CD4-positive, alpha-beta T cell treated with Interleukin-21 for 1 hour (primary cell): ENCODE data around the gene FAM180B.
"Not testable (repeated sequence)": the region's sequence is repeated elsewhere in the genome, so short reads cannot be mapped to it uniquely, and the experiment has no call there.

Experiments
- DNase-seq: peaks from one replicate; pipeline ENCODE4 v3.0.0-alpha.2; 2020

Gene FAM180B, protein sequence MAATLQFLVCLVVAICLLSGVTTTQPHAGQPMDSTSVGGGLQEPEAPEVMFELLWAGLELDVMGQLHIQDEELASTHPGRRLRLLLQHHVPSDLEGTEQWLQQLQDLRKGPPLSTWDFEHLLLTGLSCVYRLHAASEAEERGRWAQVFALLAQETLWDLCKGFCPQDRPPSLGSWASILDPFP

DNA sequence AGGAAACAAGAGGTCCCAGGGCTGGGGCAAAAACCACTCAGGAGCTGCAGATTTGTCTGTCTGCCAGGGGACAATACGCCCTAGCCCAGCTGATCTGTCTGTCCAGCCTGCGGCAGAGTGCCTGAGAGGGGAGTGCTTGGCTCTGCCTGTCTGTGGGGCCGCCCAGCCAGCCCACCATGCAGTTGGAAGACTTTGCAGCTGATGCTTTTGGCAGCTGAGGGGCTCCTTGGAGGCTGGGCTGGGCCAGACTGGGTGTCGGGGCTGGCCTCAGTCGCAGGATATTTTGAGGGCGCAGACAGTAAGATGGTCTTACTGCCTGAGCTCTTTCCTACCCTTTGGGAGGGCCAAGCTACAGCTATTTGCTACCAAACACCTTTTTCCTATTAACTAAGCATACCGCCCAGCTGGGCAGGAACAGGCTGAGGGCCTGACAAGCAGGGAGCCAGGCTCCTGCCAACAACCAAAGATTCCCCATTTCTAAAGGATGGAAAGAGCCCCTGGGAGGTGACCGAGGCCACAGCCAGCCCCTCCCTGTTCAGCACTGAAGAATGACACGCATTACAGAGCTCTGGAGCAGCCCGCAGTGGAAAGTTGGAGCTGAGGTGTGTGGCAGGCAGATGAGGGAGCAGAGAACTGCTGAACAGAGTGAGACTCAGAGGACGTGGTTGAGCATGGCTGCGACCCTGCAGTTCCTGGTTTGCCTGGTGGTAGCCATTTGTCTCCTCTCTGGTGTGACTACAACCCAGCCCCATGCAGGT lies at the start of gene FAM180B:
FAM180B (plus strand) TSS at position 581 of the 758 bp plus-strand sequence; CDS start at position 672, 91 bp downstream.
- no peak for DNase-seq

DNA sequence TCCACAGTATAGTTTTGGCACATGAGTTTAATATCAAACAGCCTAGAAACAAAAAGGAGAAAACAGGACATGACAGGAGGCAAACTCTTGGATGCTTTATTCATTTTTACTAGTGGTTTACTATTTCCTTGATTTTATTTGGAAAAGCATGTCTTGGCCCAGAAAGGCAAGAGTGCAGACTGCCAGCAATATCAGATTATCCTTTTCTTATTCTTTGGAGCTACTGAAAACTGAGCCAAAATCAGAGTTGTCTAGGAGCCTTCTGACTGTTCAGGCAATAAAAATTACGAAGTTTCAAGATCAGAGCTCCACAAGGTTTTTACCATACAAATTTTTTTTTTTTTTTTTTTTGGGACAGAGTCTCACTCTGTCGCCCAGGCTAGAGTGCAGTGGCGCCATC lies 49.6 kb upstream of the FAM180B start:
- no peak for DNase-seq

DNA sequence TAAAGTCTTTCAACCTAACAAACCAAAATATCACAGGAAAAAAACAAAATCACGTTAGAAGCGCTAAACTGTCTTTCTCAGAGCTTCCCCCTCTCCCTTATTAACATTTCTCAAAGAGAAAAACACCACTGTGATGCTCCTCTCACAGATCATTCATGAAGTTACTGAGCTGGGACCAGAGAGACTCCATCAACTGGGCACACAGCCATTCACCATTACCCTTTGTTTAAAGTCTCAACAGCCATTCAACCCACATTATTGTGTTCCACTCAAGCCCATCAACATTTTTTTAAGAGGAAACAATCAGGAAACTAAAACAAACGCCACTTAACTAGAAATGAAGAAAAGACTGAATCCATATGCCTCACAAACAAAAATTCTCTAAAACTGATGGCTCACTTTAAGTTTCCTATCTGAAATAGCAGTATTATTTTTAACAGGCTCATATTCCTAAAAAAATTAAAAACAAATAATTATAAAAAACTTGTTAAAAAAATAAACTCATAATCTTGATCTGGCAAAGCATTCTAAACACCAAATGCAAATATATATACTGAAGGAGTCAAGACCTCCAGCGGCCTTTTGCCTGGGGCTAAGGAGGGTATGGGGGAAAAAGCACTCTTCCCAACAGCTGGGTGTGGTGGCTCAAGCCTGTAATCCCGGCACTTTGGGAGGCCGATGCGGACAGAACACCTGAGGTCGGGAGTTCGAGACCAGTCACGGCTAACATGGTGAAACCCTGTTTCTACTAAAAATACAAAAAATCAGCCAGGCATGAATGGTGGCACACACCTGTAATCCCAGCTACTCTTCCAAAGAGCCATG lies 47.5 kb upstream of the FAM180B start:
- DNase-seq = no peak

DNA sequence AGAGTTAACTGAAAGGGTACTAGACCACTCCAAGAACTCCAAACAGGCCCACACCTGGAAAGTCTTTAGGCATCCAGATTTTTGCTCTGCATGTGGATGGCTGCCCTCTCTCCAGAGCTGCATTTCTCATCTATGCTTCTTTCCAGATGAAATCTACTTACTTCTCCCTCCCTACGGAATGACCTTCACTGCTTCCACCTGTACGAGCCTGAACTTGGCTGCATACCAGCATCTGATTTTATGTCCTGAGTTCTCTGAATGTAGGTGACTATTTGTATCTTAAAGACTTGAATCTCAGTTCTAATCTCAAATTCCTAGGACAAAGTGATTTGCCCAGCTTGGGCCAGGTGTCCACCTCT lies 46.8 kb upstream of the FAM180B start:
- no peak for DNase-seq

DNA sequence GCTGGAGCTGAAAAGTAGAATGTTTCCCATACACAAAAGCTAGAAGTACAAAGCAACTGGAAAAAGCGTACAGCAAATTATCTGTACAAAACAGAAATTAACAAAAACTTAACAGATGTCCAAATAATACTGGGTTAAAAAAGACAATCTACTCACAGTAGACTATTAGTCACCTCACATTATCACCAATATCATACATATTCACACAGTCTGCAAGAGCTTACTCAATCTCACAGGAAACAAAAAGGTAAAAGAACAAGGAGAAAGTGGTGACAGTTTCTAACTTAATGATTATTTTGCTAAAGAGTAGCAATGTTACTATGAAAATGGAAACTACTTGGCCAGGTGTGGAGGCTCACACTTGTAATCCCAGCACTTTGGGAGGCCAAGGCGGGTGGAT lies 45.4 kb upstream of the FAM180B start:
- no peak for DNase-seq

DNA sequence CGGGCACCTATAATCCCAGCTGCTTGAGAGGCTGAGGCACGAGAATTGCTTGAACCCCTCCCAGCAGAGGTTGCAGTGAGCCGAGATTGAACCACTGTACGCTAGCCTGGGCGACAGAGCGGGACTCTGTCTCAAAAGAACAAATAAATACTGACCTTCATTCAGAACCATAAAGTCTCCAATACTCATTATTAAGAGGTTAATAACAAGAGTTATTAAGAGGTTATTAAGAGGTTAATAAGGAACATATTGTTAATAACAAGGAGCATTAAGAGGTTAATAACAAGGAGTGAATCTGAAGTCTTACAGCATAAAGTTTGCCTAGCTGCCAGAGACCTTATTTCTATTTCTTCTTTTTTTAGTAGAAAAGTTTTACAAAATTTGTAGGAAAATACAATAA lies 41.2 kb upstream of the FAM180B start:
- no peak for DNase-seq

DNA sequence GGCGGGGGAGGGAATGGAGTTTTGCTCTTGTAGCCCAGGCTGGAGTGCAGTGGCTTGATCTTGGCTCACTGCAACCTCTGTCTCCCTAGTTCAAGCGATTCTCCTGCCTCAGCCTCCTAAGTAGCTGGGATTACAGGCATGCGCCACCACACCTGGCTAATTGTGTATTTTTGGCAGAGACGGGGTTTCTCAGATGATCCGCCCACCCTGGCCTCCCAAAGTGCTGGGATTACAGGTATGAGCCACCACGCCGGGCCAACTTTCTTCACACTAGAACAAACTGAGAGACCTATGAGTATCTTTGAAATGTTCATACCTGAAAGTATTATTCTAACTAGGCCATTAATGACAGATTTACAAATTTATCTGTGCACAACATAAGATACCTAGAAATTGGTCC lies 40.2 kb upstream of the FAM180B start:
- DNase-seq = not testable (repeated sequence)

DNA sequence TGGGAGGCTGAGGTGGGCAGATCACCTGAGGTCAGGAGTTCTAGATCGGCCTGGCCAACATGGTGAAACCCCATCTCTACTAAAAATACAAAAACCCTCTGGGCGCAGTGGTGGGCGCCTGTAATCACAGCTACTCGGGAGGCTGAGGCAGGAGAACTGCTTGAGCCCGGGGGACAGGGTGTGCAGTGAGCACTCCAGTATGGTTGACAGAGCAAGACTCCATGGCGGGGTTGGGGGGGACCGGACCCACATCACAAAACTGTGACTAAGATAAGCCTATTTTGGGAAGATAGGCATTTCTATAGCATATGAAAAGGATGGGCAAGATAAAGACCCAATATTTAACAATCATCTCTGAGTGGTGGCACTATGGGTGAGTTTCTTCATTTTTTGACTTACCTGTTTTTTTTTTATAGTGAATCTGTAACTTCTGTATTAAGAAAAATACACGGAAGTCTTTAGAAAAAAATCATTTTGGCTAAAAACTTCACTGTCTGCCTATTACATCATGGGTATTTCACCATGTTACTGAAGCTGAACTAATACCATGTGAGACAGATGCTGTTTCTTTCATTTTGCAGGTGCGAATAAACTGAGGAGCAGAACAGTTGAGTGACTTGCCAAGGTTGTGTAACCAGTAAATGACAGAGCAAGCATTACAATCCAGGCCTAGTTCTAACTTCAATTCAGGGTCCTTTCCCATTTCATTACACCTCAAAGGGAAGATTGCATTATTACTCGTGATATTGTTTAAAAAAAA lies 36.0 kb upstream of the FAM180B start:
- peak; percentile 9 for DNase-seq

DNA sequence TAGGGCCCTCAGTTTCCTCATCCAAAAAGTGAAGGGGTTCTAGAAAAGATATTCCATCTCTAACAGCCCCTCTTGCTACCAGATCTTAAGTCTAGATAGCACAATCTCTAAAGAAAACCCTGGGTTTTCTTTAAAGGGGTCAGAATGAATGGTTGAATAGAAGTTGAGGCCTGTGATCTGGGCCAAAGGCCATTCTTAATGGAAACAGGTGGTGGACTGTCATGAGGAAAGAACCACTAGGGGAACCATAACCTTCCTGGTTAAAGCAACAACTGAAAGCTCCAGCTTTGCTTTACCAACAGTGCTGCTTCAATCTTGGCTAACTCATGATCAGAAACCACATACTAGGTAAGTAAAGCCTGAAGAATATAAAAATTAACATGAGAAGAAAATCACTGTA lies 35.4 kb upstream of the FAM180B start:
- DNase-seq = peak; percentile 22

DNA sequence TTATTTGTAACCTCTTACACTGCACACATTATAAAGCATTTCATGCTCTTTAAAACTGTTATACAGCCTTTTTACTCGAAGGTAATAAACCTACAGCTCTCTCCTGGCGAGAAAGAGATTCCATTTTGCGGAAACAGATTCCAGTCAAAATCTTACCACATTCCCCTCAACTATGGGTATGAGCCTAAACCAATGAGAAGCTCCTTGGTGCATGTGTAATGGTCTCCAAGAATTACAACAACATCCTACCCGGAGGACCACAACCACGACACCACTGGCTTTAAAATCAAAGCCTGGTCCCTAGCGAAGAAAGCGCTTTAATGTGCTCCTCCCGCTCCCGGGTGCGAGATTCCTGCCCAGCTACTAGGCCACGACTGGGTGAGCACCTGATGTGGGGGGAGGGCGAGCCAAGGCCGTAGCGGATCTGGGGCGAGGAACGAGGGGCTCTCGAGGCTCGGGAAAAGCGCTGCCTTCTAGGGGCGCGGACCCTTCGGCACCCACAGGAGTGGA lies 34.4 kb upstream of the FAM180B start:
- peak; percentile 22 for DNase-seq

DNA sequence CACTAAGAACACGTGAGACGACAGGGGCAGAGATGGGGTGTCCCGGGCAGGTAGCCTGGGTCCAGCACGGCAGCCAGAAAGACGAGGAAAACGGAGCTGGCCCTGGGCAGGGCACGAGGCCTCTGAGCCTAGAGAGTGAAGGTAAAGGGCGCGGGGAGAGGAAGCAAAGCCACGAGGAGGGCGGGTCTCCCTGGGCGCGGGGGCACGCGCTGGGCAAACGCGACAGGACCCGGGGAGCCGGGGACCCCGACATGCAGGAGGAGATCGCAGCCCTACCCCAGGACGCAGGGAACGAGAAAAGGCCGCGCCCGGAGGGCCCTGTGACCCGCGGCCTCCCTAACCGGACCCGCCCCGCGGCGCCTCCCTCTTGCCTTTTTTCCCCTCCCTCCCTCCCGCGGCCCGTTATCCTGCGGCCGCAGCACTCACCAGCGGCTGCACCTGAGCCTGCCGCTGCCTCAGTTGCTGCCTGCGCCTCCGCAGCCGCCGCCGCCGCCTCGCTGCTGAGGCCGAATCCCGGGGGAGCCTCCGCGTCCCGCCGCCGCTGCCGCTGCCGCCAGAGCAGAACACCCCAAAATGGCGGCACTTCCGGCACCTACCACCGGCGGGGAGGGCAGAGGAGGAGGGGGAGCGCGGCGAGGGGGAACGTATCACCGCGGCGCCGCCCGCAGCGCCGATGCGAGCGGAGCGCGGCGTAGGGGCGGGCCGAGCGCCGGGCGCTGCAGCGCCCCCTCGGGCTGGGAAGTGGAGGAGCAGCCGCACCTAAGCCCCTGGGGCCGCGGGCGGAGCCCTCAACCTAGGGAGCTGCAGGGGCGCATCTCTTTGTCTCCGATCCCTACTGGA lies 33.7 kb upstream of the FAM180B start, which contains the start of gene CELF1:
CELF1 (minus strand) TSS at position 567 of the 840 bp plus-strand sequence. CDS start 53,609 bp downstream, outside the sequence.
- DNase-seq = peak; percentile 92

DNA sequence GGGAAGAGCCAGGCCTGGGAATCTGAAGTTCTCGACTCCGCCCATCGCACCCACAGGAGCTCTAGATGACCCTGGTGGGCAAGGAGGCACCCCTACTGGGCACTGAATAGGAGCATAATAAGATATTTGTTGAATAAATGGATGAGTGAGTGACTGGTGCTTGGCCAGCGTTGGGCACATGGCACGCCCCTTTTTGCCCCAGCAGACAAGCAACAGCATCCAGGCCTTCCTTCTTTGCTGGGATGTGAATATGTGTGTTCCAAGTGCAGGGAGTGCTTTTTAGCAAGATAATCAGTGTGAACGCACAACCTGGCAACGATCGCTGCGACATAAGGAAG lies 33.1 kb upstream of the FAM180B start:
- no peak for DNase-seq

DNA sequence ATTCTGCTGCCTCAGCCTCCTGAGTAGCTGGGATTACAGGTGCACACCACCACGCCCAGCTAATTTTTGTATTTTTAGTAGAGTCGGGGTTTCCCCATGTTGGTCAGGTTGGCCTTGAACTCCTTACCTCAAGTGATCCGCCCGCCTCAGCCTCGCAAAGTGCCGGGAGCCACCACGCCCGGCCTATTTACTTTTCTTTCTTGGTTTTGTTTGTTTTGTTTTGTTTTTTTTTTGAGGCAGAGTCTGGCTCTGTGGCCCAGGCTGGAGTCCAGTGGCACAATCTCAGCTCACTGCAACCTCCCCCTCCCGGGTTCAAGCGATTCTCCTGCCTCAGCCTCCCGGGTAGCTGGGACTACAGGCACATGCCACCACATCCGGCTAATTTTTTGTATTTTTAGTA lies 29.5 kb upstream of the FAM180B start:
- not testable (repeated sequence) for DNase-seq

DNA sequence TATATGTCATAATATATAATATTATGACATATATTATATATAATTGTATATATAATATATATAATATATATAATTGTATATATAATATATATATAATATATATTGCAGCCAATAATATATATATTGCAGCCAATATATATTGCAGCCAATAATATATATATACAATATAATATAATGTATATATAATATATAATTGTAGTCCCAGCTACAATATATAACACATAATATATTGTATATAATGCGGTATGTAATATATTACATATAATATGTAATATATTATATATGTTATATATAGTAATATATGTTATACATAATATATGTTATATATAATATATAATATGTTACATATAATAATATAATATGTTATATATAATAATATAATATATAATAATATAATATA lies 27.8 kb upstream of the FAM180B start:
- no peak for DNase-seq

DNA sequence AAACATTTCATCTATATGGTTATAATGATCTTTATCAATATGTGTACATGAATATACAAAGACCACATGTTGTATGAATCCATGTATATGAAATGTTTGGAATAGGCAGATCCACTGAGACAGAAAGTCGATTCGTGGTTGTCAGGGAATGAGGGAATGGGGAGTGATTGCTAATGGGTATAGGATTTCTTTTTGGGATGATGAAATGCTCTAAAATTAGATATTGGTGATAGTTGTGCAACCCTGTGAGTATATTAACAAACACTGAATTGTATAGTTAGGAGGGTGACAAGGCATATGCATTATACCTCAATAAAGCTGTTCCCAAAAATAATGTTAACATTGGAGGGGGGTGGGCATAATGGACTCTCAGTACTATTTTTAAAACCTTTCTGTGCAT lies 26.1 kb upstream of the FAM180B start:
- no peak for DNase-seq

DNA sequence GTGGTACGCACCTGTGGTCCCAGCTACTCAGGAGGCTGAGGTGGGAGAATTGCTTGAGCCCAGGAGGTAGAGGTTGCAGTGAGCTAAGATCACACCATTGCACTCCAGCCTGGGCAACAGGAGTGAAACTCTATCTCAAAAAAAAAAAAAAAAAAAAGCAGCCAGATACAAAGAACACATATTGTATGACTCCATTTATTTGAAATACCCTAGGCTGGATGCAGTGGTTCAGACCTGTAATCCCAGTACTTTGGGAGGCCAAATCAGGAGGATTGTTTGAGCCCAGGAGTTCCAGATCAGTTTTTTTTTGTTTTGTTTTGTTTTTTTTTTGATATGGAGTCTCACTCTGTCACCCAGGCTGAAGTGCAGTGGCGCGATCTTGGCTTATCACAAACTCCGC lies 24.1 kb upstream of the FAM180B start:
- not testable (repeated sequence) for DNase-seq

DNA sequence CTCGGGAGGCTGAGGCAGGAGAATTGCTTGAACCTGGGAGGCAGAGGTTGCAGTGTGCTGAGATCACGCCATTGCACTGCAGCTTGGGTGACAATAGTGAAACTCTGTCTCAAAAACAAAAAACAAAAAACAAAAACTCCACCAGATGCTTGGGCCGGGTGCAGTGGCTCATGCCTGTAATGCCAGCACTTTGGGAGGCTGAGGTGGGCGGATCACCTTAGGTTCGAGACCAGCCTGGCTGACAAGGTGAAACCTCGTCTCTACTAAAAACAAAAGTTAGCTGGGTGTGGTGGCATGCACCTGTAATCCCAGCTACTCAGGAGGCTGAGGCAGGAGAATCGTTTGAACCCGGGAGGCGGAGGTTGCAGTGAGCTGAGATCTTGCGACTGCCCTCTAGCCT lies 22.1 kb upstream of the FAM180B start:
- DNase-seq = not testable (repeated sequence)

DNA sequence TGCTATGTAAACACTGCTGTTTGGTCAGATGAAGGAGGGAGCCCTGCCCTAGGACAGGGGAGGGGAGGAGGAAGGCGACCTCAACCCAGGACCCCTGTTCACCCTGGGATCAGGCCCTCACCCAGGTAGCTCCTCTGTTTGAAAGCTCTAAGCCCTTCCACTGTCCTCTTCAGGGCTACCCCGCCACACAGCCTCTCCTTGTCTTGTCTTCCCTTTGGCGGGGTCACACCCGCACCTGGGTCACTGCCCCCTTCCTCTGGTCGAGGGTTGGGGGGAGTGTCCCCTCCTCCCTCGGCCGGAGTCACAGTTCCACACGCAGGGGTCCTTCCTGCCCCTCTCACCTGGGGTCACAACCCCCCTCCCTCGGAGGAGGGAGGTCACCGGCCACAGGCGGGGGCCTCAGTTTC lies 21.5 kb upstream of the FAM180B start:
- DNase-seq = no peak

DNA sequence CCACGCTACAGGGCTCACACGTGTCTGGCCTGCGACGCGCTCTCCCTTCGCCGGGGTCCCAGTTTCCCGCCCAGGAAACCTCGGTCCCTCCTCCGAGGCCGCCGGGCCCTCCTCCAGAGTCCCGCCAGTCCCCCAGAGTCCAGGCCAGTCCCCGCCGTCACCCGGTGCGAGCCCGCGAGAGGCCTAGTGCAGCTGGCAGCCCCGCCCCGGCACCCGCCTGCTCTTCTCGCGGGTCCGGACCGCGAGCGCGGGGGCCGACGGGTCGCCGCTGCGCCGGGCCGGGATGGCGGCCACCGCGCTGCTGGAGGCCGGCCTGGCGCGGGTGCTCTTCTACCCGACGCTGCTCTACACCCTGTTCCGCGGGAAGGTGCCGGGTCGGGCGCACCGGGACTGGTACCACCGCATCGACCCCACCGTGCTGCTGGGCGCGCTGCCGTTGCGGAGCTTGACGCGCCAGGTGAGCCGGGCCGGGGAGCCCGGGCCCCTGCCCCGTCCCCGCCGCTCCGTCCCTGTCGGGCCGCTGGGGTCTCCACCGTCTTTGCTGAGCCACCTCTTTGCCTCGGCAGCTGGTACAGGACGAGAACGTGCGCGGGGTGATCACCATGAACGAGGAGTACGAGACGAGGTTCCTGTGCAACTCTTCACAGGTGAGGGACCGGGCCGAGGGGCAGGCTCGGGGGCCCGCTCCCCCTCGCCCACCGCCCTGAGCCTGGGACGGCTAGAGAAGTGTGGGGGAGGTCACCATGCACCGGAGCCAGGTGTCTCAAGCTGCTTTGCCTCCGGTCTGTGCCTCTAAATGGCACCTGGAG lies 20.9 kb upstream of the FAM180B start, which contains the start of gene PTPMT1:
PTPMT1 (plus strand) TSS at position 260 of the 809 bp plus-strand sequence; CDS start at position 284, 24 bp downstream.
- peak; percentile 71 for DNase-seq

DNA sequence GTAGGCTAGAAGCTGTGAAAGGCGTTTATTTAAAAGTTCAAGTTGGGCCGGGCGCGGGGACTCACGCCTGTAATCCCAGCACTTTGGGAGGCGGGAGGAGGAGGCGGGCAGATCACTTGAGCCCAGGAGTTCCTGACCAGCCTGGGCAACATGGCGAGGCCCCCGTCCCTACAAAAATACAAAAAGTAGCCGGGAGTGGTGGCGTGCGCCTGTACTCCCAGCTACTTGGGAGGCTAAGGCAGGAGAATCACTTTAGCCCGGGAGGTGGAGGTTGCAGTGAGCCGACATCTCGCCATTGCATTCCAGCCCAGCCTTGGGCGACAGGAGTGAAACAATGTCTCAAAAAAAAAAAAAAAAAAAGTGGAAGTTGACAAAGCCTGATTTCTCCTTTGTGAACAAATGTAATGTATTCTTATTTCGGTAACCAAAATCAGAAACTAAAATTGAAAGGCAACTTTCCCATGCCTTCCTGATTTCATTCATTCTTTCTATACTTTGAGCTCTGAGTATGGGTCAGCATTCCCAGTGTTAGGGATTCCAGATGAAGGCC lies 20.3 kb upstream of the FAM180B start:
- DNase-seq = no peak

DNA sequence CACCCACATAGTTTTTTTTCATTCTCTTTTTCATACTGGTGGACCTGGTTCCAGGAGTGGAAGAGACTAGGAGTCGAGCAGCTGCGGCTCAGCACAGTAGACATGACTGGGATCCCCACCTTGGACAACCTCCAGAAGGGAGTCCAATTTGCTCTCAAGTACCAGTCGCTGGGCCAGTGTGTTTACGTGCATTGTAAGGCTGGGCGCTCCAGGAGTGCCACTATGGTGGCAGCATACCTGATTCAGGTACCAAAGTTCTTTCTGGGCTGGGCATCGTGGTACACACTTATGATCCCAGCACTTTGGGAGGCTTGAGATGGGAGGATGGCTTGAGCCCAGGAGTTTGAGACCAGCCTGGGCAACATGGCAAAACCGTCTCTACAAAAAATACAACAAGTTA lies 16.8 kb upstream of the FAM180B start:
- no peak for DNase-seq
